Ovary (tissue), 9 donors: ENCODE results near the gene ANG. TPM values are rescaled to one million over a fixed set of nuclear protein-coding genes. Genes with fewer than 3 reads are reported as not detected.

Source experiments
- DNase-seq, 5 donors: peaks; one replicate each; pipeline ENCODE4 v3.0.0-alpha.2; 2019 to 2020
- H3K27ac ChIP-seq, 2 donors: fragments of 200-600 bp; one replicate each; pipeline versions ENCODE4 v1.5.1 to v1.8.0; 2019 to 2022
- H3K27me3 ChIP-seq: fragments of 200-600 bp; one replicate; pipeline ENCODE4 v1.8.0; 2022
- H3K36me3 ChIP-seq: fragments of 200-600 bp; sonication (generic); one replicate; pipeline ENCODE4 v1.5.1; 2019
- H3K4me1 ChIP-seq: one replicate; pipeline ENCODE4 v1.8.1; 2013; ENCODE audit warnings: mild to moderate bottlenecking, moderate library complexity; ENCODE audit not compliant: insufficient read depth
- H3K4me3 ChIP-seq: fragments of 200-600 bp; sonication (generic); one replicate; pipeline ENCODE4 v1.5.1; 2017
- H3K9me3 ChIP-seq, 2 donors: fragments of 200-600 bp in 1 of 2; sonication (generic) in 1 of 2; one replicate each; pipeline versions ENCODE4 v1.5.1 to v1.8.1; 2013 to 2019; ENCODE audit warnings: mild to moderate bottlenecking in 1 of 2, moderate library complexity in 1 of 2
- CTCF ChIP-seq, 3 donors: fragments of 450-650 bp in 2 of 3; fragments of 200-600 bp in 1 of 3; IDR thresholded peaks; one replicate each; pipeline versions ENCODE4 v1.5.1 to v1.8.0; 2016 to 2022; ENCODE audit warnings: antibody characterized with exemption in 3 of 3, mild to moderate bottlenecking in 1 of 3
- EP300 ChIP-seq: sonication (generic); formaldehyde crosslinking; IDR thresholded peaks from one replicate; pipeline ENCODE4 v1.6.1; 2017; ENCODE audit warnings: antibody characterized with exemption
- POLR2A ChIP-seq: fragments of 450-650 bp; IDR thresholded peaks from one replicate; pipeline ENCODE4 v1.6.1; 2017; ENCODE audit warnings: antibody characterized with exemption, mild to moderate bottlenecking, moderate library complexity
- WGBS, 3 donors: extraction: QIAGEN DNeasy Blood & Tissue Kit in 1 of 3; methylation state at CpG; one replicate each; pipeline versions ENCODE4 v1.1.5 to v1.1.7; 2013 to 2017; 5-methylcytosine and 5-hydroxymethylcytosine counted together
- intact Hi-C, 4 donors: fragments of 100-400 bp; cut with DNase I; formaldehyde crosslinking; loops; one replicate each; pipeline versions ENCODE4 v1.11.0 to v1.15.1; 2022 to 2023
- polyA plus RNA-seq, 2 donors: library from polyadenylated mRNA; stranded (reverse); fragments of 200-250 nt in 1 of 2; fragments of 350-450 nt in 1 of 2; fragmentation: Illumina TruSeq in 1 of 2; extraction: RNeasy Lipid Tissue Mini Kit (QIAGEN cat#74804) in 1 of 2; gene quantifications; one replicate each; pipeline ENCODE4 v1.2.3, GENCODE V29; 2013 to 2014
- total RNA-seq, 7 donors: library from RNA; depleted of rRNA in 2 of 7; stranded (reverse); fragments of >200 nt in 2 of 7; fragmentation: NEBNext Ultra II Directional in 3 of 7; extraction: Animal tissue kit (Norgen Biotek cat#: 25700) in 3 of 7; gene quantifications; one replicate each; pipeline versions ENCODE4 v1.1.0 to v1.2.4, GENCODE V29; 2016 to 2023
- donor health status: DM: no; HTN: no; CAD: no; lungs with moderate emphysema.
- donor health status: DM: no; HTN: no; CAD: no.
- donor health status: Bipolar disorder and iron deficiency.
- donor health status: DM: yes; HTN: yes; CAD: no.
- donor health status: DM: no; HTN: no; CAD: no.
- donor health status: DM: yes; HTN: yes; CAD: no.

The ANG gene
- total and polyA plus RNA-seq, 9 donors = 13.2 to 80.5 (median 39.4) TPM

GRCh38 chr14:20730891-20731290 is 42.3 kb downstream of the ANG start:
- H3K36me3 ChIP-seq = no peaks in the 10 kb centered on the region
- peaks cover 3% of the 10 kb centered on the region for H3K4me1 ChIP-seq
- no peak overlapping the region for H3K27ac ChIP-seq

GRCh38 chr14:20732477-20732876 is 43.9 kb downstream of the ANG start:
- no peak for TF ChIP-seq EP300
- TF ChIP-seq CTCF (IDR thresholded peaks at IDR 0.05) = no peak
- TF ChIP-seq POLR2A = no peak
- intact Hi-C loops = no loop called here
- Histone ChIP-seq H3K36me3 (no peaks in the 10 kb centered on the region), H3K27ac (no peak overlapping the region), H3K4me3 (no peak overlapping the region), H3K4me1 (peaks cover 3% of the 10 kb centered on the region), H3K27me3 (no peaks in the 10 kb centered on the region), H3K9me3 (no peaks in the 10 kb centered on the region)
- no peak for DNase-seq
- WGBS, 3 donors = 91 to 93% (median 93%) methylated on average over 5 of the region's 5 CpGs

More at GRCh38 chr14:20730891-20731290, 42.3 kb downstream of the ANG start:
- H3K27me3 ChIP-seq = no peaks in the 10 kb centered on the region
- intact Hi-C loops = no loop called here
- H3K9me3 ChIP-seq = no peaks in the 10 kb centered on the region
- TF ChIP-seq EP300 (no peak), POLR2A (no peak), CTCF (IDR thresholded peaks at IDR 0.05) (no peak)
- WGBS, 3 donors = 73 to 77% (median 75%) methylated on average over 6 of the region's 6 CpGs
- no peak overlapping the region for H3K4me3 ChIP-seq
- DNase-seq = no peak

- DNase-seq = no peak
- Histone ChIP-seq H3K27me3 (no peaks in the 10 kb centered on the region), H3K36me3 (no peaks in the 10 kb centered on the region), H3K27ac (no peak overlapping the region), H3K4me1 (peaks cover 3% of the 10 kb centered on the region), H3K9me3 (no peaks in the 10 kb centered on the region), H3K4me3 (no peak overlapping the region)
- 66 to 77% (median 69%) methylated on average over 6 of the region's 6 CpGs for WGBS, 3 donors
- no peak for TF ChIP-seq POLR2A
- no peak for TF ChIP-seq EP300
- no peak for TF ChIP-seq CTCF (IDR thresholded peaks at IDR 0.05)
- intact Hi-C loops = no loop called here
Measured at GRCh38 chr14:20732979-20733635, 44.5 kb downstream of the ANG start.

- 15 to 25% (median 22%) methylated on average over 6 of the region's 6 CpGs for WGBS, 3 donors
- intact Hi-C loops = no loop called here
- no peak for DNase-seq
Measured at GRCh38 chr14:20733684-20734429, 45.3 kb downstream of the ANG start.

More at GRCh38 chr14:20733684-20734429, 45.3 kb downstream of the ANG start:
- no peaks in the 10 kb centered on the region for H3K27me3 ChIP-seq
- TF ChIP-seq POLR2A (no peak), EP300 (no peak), CTCF (IDR thresholded peaks at IDR 0.05) (no peak)
- no peaks in the 10 kb centered on the region for H3K9me3 ChIP-seq
- peaks cover 3% of the 10 kb centered on the region for H3K4me1 ChIP-seq
- no peak overlapping the region for H3K27ac ChIP-seq
- no peak overlapping the region for H3K4me3 ChIP-seq
- H3K36me3 ChIP-seq = no peaks in the 10 kb centered on the region
